Measurements from ENCODE around the gene IDH3G.

DNA sequence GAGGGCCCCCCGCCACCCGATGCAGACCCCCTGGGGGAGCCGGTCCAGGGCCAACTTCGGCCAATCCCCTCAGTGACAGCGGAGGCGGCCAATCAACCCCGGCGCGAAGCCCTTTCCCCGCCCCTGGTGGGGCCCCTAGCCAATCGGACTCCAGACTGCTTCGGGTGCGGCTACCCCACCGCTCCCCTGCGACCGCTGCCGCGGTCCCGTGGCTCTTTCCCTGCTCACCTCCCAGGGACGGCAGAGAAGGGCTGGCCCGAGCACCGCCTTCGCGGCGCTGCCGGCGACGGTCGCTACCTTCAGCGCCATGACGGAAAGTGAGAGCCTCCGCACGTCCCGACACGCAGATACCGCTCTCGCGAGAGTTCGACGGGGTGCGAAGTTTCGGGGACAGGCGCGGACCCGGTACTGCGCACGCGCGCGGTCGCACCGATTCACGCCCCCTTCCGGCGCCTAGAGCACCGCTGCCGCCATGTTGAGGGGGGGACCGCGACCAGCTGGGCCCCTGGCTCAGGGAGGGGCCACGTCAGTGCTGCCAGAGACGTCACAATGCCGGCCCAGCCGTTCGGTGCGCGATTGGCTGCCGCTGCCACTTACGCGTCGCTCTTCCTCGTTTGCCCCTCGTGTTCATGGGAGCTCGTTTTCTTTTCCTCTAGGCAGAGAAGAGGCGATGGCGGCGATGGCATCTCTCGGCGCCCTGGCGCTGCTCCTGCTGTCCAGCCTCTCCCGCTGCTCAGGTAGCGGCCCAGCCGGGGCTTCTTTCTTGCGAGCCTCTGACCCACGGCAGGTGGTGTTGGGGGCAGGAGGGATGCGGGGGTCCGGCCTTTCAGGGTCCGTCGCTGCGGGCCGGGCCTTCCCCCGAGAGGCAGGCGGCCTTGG lies at the start of gene IDH3G, which contains the start of gene SSR4:
- TF ChIP-seq POLR2AphosphoS5 (IDR thresholded peaks at IDR 0.05; ENCODE audit: low read depth, low read length) (peak; percentile 49; the same call in 1 of the 2 replicates), EP300 (IDR thresholded peaks at IDR 0.05; ENCODE audit: borderline replicate concordance in 1 of 2, low read depth in 2 of 2, low read length in 2 of 2) (no peak), POLR2A (IDR thresholded peaks at IDR 0.05; ENCODE audit: control extremely low read depth in 1 of 2, low read depth in 2 of 2, low read length in 2 of 2) (peak in 1 of 2 experiments; percentile 57; a peak in 2 of 3 replicates), CREB1 (IDR thresholded peaks at IDR 0.05) (peak; percentile 92), EZH2 (IDR thresholded peaks at IDR 0.05; ENCODE audit: low read depth, low read length, severe bottlenecking) (no peak), BCL11A (IDR thresholded peaks at IDR 0.05; ENCODE audit: low read depth in 2 of 2, low read length in 2 of 2) (no peak)
- TF ChIP-seq, protein P1, sequence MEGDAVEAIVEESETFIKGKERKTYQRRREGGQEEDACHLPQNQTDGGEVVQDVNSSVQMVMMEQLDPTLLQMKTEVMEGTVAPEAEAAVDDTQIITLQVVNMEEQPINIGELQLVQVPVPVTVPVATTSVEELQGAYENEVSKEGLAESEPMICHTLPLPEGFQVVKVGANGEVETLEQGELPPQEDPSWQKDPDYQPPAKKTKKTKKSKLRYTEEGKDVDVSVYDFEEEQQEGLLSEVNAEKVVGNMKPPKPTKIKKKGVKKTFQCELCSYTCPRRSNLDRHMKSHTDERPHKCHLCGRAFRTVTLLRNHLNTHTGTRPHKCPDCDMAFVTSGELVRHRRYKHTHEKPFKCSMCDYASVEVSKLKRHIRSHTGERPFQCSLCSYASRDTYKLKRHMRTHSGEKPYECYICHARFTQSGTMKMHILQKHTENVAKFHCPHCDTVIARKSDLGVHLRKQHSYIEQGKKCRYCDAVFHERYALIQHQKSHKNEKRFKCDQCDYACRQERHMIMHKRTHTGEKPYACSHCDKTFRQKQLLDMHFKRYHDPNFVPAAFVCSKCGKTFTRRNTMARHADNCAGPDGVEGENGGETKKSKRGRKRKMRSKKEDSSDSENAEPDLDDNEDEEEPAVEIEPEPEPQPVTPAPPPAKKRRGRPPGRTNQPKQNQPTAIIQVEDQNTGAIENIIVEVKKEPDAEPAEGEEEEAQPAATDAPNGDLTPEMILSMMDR (IDR thresholded peaks at IDR 0.05; ENCODE audit: control extremely low read depth in 1 of 3, insufficient read depth in 1 of 3, low read depth in 1 of 3, low read length in 3 of 3): peak in 1 of 3 experiments; percentile 26; a peak in 1 of 4 replicates

All from H1 (cell line).